OCI-LY7 (cell line): ENCODE results near the gene FSIP1.

Source experiments
- EZH2phosphoT487 ChIP-seq: fragments of 200-600 bp; sonication (generic); IDR thresholded peaks from 2 replicates; pipeline ENCODE4 v1.6.1; 2018; ENCODE audit warnings: low read depth, borderline replicate concordance, mild to moderate bottlenecking, mixed run types, antibody characterized with exemption, low read length, moderate library complexity, mixed read lengths
- TF ChIP-seq, protein P1 (sequence below): fragments of 200-600 bp; sonication (generic); conservative IDR thresholded peaks from 2 replicates; pipeline ENCODE4 v1.5.1; 2014; ENCODE audit warnings: mild to moderate bottlenecking, antibody characterized with exemption, low read length, moderate library complexity, mixed read lengths

DNA sequence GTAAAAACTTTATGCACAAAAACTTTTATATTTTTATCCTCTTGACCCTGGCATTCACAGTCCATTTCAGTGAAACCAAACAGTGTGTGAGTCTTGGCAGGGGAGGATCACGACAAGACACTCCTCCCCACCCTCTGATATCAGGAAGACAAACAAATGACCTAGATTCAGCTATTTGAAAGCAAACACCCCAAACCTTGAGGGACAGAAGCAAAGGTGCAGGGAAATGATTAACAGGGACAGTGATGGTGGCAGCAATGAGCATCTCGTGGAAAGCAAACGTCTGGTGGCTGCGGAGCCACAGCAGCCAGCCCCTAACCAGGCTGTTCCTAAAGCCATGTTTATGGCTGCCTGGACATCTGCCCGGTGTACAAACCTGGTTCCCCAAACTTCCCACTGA lies 52.1 kb downstream of the FSIP1 start:
- TF ChIP-seq, protein P1, sequence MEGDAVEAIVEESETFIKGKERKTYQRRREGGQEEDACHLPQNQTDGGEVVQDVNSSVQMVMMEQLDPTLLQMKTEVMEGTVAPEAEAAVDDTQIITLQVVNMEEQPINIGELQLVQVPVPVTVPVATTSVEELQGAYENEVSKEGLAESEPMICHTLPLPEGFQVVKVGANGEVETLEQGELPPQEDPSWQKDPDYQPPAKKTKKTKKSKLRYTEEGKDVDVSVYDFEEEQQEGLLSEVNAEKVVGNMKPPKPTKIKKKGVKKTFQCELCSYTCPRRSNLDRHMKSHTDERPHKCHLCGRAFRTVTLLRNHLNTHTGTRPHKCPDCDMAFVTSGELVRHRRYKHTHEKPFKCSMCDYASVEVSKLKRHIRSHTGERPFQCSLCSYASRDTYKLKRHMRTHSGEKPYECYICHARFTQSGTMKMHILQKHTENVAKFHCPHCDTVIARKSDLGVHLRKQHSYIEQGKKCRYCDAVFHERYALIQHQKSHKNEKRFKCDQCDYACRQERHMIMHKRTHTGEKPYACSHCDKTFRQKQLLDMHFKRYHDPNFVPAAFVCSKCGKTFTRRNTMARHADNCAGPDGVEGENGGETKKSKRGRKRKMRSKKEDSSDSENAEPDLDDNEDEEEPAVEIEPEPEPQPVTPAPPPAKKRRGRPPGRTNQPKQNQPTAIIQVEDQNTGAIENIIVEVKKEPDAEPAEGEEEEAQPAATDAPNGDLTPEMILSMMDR = no peak
- TF ChIP-seq EZH2phosphoT487 = no peak
